GM18526 (cell line): ENCODE data around the gene CFAP77.

Source experiments
- POLR2A ChIP-seq: IDR thresholded peaks from 3 replicates; pipeline ENCODE4 v1.6.1; 2011; ENCODE audit not compliant: insufficient read length; ENCODE audit errors: extremely low read depth

Gene CFAP77

GRCh38 chr9:132582276-132582785 is 172.3 kb downstream of the CFAP77 start, which contains the start of gene BARHL1:
BARHL1 (plus strand) TSS chr9:132582606; CDS start chr9:132582798, 192 bp downstream.
- no peak for TF ChIP-seq POLR2A

GRCh38 chr9:132582786-132583583 is 173.0 kb downstream of the CFAP77 start:
- TF ChIP-seq POLR2A = no peak

- TF ChIP-seq POLR2A = no peak
These were observed 173.7 kb downstream of the CFAP77 start for GRCh38 chr9:132583584-132584304.

GRCh38 chr9:132584601-132585560 is 174.9 kb downstream of the CFAP77 start:
- TF ChIP-seq POLR2A = no peak

- TF ChIP-seq POLR2A = no peak
These were observed 176.2 kb downstream of the CFAP77 start for GRCh38 chr9:132585954-132586829.

GRCh38 chr9:132586830-132587591 is 177.0 kb downstream of the CFAP77 start:
- no peak for TF ChIP-seq POLR2A

- TF ChIP-seq POLR2A = no peak
These were observed 177.6 kb downstream of the CFAP77 start for GRCh38 chr9:132587592-132587955.

GRCh38 chr9:132588098-132588497 is 178.1 kb downstream of the CFAP77 start:
- no peak for TF ChIP-seq POLR2A

- TF ChIP-seq POLR2A = no peak
These were observed 178.6 kb downstream of the CFAP77 start for GRCh38 chr9:132588501-132589147.

GRCh38 chr9:132589148-132590036 is 179.4 kb downstream of the CFAP77 start:
- no peak for TF ChIP-seq POLR2A

- TF ChIP-seq POLR2A = no peak
These were observed 180.0 kb downstream of the CFAP77 start for GRCh38 chr9:132590037-132590317.
